Measurements from ENCODE around the gene DAPK2.

Gene DAPK2

DNA sequence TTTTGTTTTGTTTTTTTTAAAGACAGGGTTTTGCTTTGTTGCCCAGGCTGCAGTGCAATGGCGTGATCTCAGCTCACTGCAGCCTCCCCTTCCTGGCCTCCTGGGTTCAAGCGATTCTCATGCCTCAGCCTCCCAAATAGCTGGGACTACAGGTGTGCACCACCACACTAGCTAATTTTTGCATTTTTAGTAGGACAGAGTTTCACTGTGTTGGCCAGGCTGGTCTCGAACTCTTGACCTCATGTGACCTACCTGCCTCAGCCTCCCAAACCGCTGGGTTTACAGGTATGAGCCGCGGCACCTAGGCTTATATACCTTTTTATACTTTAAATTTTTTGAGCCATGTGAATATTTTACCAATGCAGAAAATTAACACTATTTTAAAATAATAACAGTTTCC is 155.7 kb downstream of the DAPK2 start:
- DNase-seq: no peak

DNA sequence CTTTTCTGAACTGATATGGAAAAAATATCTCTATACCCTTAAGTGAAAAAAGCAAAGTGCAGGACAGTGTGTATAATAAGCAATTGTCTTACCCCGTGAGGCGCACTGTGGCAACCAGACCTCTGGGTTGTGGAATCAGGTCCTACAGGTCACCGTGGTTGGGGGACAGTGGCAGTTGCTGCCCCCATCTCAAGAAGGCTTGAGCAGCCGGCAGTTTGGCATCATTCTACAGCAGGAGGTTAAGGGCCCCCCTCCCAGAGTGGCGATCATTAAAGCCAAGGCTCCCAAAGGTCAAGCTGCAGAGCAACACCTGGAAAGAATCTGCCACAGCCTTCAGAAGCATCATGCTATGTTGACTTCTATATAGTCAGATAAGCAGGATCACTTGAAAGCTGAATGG is 156.5 kb downstream of the DAPK2 start:
- DNase-seq: no peak

DNA sequence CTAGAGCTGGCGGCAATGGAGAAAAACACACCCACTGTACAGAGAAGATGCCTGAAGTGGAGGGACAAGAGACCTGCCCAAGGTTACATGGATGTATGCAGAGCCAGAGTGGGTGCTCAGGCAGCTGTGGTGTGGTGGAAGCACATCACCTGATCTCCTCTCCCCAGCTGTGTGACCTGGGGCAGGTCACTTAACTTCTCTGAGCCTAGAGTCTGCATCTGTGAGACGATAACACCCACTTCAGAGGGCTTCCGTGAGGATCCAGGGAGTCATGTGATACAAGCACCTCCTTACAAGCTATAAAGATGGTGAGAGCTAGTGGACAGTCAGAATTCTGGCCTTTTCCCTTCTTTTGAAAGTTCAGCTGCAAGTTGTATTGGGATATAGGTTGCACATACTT is 157.5 kb downstream of the DAPK2 start:
- DNase-seq: no peak

DNA sequence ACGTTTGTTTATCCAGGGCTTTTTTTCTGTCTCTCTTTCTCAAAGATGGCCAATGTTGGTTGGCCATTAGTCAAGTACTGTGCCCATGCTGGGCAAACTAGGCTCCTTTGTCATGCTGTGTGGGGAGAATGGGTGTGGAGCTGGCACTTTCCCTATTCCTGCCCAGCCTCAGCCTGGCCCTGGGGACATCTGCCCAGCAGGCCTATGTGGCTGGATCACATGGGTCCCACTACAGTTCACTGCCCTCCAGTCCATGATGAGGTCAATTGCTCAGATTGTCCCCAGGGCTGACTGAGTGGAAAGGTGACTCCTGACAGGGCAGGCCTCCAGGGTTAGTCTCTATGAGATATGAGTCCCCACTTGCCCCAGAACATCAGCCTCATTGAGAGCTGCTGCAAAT is 158.1 kb downstream of the DAPK2 start:
- DNase-seq: no peak

DNA sequence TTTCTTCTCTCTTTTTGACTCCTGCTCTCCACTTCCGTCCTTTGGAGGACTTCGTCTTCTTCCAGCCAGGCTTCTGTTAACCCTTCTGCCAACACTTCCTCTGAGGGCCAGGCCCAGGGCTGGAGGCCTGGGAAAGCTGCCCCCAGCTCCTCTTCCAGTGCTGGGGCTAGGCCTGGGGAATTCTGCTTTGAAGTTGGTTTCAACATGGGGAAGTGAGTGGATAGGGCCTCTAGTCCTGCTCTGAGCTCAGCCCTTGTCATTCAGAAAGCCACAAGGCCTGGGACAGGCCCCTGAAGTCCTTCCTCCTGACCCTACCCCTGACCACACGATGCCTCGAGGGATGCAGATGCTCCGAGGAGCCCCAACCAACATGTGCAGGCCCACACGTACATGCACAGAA is 158.7 kb downstream of the DAPK2 start:
- no peak for DNase-seq

DNA sequence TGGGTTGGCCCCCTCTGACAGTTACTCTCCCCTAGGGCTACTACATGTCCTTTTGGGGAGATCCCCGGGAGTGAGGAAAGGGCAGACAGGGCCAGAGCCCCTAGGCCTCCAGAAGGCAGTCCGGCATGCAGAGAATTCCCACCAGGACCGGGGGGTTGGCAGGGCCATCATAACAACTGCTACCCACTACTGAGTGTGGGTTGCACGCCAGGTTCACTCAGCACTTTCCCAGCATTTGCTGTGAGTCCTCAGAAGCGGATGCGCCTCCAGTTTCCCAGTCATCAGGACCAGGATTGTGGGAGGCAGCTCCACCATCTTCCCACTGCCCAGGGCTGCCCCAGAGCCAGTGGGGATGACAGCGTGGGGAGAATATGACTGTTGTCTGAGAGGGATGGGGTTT is 161.3 kb downstream of the DAPK2 start:
- DNase-seq: no peak

DNA sequence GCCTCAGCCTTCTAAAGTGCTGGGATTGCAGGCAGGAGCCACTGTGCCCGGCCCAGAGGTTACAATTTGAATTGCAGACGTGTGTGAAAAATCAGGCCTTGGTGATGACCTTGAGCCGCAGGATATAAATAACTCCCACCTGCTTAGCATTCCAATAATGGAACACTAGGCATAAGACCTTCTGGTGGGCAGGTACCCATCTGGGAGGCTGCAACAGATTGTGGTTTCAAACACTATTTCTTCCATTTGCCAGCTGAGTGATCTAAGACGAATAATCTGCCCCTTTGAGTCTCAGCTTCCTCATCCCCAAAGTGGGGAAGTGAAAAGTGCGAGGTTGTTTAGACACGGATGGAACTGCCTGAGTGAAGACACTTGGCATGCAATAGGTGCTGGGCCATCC is 164.9 kb downstream of the DAPK2 start:
- no peak for DNase-seq

DNA sequence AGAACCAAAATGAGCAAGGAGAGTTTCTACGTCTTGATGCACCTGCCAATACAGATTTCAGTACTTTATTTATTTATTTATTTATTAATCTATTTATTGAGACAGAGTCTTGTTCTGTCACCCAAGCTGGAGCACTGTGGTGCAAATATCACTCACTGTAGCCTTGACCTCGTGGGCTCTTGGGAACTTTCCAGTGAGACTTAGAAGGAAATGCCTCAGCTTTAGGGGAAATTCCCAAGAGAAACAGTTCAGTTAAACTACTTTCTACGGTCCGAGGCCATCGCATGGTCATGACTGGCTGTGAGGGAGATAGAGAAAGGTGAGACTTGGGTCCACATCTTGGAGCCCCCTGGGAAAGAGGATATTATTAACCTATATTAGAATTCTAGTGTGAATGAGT is 165.5 kb downstream of the DAPK2 start:
- DNase-seq: peak; percentile 22

DNA sequence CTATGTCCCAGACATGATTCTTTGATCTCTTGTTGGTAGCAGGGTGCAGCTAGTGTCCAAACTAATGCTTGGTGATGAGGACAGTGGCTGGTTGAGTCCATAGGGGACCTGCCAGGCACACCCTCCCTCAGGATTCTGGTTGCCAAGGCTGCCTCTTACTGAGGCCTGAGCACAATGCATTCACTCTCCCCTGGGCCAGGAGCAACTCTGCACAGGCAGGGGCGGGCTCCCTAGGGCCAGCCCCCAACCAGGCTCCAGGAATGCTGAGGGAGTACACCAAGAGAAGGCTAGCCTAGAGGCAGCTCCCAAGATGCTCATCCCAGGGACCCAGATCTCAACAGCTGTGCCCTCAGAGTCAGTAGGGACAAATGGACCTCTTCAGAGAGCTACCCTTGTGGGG is 166.3 kb downstream of the DAPK2 start:
- DNase-seq: no peak

DNA sequence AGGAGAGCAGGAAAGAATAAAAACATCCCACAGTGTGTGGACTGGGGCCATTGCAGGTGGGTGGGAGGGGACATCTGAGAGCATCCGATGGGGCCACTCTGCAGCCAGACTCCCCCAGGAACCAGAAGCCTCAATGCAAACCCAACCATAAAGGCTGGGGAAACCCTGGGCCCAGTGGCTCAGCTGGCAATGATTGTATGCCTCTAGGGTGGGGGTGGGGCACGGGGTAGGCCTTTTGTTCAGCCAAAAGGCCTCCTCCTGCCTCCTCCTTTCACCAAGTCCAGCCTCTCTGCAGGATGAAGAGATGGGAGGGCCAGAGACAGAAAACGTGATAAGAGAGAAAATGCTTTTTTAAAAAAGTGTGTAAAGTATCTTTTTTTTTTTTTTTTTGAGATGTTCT is 167.1 kb downstream of the DAPK2 start:
- DNase-seq: no peak

DNA sequence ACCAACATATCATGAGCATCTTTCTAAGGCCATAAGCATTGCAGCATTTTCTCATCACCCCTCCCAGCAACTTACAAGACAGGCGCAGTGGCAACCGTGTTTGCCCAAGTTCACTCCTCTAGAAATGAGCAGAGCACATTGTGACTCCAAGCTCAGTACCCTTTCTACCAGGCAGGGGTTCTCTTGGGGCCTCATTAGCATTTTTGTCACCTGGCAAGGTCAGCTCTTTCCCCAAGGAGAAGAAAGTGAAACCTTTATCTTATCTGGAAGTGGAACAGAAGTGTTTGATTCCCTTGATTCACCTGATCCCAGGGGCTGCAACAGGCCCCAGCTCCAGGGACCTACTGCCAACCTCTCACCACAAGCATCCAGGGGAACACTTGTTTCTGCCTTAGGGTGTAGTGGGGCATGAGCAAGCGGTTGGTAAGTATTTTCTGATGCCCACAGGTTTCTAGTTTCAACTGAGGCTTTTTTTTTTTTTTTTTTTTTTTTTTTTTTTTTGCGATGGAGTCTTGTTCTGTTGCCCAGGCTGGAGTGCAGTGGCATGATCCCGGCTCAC is 168.5 kb downstream of the DAPK2 start:
- DNase-seq: no peak

DNA sequence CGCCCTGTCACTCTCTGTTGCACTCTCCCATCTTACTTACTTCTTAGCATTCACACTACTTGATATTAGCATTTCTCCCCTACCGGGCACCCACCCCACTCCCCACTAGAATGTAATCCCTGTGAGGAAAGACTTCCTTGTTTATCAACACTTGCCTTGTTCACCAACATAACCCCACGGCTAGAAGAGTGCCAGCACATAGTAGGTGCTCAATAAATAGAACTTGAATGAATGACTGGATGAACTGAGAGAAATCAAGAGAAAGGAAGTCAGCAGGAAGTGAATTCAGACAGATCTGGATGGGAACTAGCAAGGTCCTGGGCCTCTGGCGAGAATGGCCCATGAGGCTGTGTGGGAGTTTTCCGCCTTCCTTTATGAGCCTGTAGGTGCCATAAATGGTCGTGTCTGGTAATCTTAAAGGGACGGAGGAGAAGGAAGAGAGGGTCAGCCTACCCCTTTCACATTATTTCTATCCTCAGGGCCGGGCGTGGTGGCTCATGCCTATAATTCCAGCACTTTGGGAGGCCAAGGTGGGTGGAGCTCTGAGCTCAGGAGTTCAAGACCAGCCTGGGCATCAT is 170.1 kb downstream of the DAPK2 start:
- DNase-seq: no peak

DNA sequence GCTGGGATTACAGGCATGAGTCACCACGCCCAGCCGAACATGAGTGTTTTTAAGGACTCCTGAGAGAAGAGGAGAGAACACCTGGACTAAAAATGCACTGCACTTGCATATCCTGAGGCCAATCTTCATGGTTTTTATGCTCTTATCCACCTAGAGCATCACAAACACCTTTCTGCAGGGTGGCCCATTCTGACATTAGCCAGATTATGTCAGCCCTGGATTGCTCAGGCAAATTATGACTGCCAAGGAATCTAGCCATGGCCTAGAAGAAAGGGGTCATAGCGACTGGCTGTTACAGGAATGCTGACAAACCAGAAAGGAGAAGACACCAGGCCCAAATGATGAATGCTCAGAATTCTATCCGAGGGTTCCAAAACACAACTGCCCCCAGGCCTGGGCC is 171.7 kb downstream of the DAPK2 start:
- no peak for DNase-seq

DNA sequence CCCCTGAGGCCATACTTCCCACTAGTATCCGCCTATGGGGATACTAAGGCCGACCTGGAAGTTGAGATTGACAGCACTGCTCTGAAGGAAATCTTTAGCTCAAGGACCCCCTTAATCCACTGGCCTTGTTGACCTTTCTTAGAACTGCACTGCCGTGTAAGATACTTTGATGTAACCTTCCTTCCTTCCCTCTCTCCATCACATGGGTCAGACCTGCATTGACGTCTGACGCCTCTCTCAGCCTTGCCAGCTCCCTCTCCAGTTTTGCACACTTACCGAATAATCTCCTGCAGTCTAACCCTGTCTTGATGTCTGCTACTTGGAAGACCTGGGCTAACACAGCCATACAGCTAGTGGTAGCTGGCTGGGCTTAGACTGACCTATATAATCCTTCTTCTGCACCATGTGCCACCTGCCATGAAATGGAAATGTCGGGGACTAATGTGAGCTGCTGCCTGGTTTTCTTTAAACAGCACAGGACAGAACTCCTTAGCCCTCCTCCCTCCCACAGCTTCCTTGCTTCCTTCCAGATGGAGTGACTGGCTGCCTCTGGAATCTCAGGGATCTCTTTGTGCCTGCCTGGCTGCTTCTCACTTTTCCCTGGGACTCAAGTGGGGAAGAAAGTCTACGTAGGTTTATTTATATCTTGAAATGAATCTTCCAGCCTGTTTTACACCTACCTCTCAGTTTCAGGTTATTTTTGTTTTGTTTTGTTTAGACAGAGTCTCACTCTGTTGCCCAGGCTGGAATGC is 173.3 kb downstream of the DAPK2 start:
- DNase-seq: peak; percentile 38

DNA sequence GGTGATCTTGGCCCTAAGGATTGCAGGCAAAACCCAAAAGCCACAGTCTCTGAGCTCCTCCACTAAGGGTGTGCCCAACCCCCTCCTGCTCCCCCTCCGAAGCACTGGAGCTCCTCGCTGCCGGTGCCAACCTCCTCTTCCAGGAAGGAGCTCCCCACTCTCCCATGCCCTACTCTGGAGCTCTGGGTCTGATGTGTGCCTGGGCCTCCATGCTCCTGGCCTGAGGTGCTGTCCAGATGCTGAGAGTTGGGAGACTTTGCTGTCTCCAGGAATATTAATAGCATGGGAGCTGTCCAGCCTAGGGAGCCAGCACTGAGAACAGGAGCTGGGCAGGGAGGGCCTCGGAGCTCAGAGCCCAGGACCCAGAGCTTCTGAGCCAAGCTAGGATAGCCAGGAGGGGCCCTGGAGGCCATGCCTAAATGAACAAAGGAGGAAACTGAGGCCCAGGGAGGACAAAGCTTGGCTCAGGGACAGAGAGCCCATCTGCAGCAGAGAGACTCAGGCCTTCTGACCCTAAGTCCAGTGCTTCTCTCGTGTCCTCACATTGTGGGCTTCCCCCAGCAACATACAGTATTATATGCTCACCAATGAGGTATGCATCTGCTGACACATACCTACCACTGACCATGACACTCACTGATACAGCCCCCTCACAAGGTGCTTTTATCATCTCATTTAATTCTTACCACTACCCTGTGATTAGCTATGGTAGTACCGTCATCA is 175.6 kb downstream of the DAPK2 start:
- peak; percentile 75 for DNase-seq

DNA sequence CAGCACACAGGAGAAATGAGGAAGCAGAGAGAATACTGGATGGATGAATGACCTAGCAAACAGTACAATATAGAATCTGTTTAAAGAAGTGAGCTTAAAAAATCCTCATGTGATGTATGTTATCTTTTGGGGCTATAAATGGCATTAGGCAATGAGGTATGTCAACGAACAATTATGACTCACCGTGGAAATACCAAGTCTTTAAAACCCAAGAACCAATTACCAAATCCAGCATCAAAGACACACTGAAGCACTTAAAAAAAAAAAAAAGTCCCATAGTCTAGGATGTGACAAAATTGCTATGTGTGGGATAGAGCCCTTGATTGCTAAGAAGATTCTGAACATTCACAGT is 176.3 kb downstream of the DAPK2 start:
- DNase-seq: no peak

DNA sequence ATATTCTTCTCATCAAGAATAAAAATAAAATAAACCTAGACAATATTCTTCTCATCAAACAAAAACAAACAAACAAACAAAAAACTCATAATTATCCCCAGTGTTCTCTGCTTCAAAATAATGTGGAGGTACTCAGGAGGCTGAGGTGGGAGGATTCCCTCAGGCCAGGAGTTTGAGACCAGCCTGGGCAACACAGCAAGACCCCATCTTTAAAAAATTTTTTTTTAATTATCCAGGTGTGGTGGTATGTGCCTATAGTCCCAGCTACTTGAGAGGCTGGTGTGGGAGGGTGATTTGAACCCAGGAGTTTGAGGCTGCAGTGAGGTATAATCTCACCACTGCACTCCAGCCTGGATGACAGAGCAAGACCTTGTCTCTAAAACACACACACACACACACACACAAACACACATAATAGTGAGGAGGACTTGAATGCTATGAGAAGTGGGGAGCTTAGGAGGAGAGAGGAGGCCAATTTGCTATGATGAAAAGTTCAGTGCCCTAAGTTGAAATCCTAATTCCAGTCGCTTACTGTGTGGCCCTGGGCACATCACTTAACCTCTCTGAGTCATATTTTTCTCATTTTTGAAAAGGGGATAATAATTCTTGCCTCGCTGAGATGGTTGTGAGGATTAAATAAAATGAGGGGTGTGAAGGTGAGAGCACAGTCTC is 176.8 kb downstream of the DAPK2 start:
- no peak for DNase-seq

DNA sequence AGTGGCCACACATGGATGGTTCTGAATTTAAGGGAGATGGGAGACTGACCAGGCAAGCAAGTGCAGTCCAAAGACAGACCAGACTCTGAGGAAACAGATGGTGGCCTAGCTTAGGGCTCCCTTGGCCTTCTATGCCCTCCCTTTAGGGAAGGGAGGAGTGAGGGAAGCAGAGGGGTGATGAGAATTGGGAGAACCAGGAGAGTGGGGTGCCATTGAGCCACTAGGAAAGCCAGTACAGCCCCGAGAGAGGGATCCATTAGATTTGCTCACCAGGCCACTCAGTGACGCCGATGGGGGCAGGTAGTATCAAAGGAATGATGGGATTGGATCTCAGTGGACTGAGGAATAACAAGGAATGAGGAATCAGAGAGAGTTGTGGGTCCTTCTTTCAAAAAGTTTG is 182.1 kb downstream of the DAPK2 start:
- no peak for DNase-seq

DNA sequence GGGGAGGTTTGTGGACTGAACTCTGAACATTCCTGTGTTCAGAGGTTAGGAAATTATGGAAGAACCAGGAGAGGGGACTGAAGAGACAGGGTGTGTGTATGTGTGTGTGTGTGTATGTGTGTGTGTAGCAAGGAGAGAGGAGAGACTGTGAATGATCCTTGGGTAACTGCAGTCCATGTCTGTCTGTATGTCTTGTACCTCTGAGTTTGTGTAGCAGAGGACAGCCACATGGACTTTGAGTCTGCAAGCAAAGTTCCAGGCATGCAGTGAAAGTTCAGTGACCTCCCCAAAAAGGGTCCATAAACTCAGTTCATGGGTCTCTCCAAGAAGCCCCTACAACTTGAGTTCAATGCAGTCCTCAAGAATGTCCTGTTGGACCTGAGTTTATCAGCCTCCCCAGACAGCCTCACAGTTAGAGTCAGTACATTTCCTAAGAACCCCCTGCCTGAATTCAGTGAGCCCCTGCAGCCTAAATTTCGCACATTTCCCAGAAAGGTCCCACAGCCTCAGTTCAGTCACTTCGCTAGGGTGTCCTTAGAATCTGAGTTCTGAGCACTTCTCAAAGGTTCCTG is 184.3 kb downstream of the DAPK2 start:
- no peak for DNase-seq

DNA sequence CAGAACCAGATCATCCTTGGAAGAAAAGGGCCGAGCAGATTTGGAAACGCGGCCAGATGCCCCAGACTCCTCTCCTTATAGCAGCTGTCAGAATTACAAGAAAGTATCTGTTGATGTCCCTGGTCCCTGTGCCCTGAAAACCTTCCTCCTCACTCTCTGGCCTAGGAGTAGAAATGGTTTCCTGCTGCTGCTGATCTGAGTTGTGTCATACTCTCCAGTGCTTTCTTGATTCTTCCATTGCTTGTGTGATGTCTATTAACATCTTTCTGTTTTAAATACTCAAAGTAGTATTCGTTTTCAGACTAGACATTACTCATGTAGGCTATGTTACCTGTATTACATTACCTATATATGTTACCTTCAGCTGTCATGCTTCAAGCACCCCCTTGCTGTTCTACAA is 185.7 kb downstream of the DAPK2 start:
- no peak for DNase-seq

DNA sequence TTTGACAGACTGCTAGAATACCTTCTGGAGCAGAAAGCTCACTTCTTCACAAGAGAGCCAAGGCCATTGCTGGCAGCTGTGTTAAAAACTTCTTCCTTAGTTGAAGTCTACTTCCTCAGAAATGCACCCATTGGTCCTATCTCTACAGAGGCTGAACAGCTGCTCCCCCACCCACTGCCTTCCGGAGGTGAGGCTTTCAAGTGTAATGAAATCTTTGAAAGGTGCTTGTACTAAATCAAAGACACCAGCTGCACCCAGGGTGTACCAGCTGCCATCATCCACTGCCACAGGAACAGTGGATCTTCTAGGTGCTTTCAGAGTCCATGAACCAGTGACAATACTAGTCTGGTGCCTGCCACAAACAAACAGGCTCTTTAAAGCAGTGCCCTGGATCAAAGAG is 186.1 kb downstream of the DAPK2 start:
- DNase-seq: no peak

DNA sequence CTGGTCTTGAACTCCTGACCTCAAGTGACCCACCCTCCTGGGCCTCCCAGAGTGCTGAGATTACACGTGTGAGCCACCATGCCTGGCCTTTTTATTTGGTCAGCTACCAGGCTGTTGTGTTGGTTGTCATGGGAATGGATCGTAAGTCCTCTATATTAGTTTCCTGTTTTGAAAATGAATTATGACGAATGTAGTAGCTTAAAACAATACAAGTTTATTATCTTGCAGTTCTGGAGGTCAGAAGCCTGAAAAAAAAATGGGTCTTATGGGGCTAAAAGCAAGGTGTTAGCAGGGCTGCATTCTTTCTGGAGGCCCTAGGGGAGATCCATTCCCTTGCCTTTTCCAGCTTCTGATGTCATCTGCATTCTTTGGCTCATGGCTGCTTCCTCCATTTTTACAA is 187.4 kb downstream of the DAPK2 start:
- DNase-seq: no peak

DNA sequence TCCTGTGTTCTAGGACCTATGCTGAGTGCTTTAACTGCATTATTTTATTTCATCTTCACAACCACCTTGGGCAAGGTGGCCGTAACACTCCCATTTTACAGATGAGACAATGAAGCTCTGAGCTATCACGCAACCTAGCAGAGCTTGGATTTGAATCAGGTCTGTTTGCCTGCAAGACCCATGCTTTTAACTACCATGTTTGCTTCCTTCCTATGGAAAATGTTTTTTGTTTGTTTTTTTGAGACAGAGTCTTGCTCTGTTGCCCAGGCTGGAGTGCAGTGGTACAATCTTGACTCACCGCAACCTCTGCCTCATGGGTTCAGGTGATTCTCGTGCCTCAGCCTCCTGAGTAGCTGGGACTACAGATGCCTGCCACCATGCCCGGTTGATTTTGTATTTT is 187.8 kb downstream of the DAPK2 start:
- no peak for DNase-seq
